Keratinocyte (primary cell): Measurements from ENCODE around the gene NTNG2. TPM values are rescaled to one million over a fixed set of nuclear protein-coding genes. Genes with fewer than 3 reads are reported as not detected.

Source experiments
- DNase-seq: peaks from one replicate; pipeline ENCODE4 v3.0.0-alpha.2; 2011; ENCODE audit warnings: low read depth, missing footprints, low spot score
- FAIRE-seq: peaks from 2 replicates; lab custom pipeline; 2011; peaks lifted over from hg19 to GRCh38; lab: Jason Lieb, UNC
- H2AFZ ChIP-seq: 2 replicates; pipeline ENCODE4 v1.6.0; 2012; ENCODE audit warnings: low read length, control low read depth, inconsistent platforms; ENCODE audit not compliant: control insufficient read depth
- H3K27ac ChIP-seq: 2 replicates; pipeline ENCODE4 v1.5.1; 2011; ENCODE audit warnings: low read length; ENCODE audit not compliant: control insufficient read depth, insufficient read depth
- H3K27me3 ChIP-seq: 3 replicates; pipeline ENCODE4 v1.6.0; 2011; ENCODE audit warnings: low read length; ENCODE audit not compliant: control insufficient read depth, insufficient read depth; ENCODE audit errors: extremely low read depth
- H3K36me3 ChIP-seq, 2 experiments: 2 replicates in 1 of 2; 3 replicates in 1 of 2; pipeline ENCODE4 v1.5.1; 2011; ENCODE audit warnings: low read length in 2 of 2, mild to moderate bottlenecking in 1 of 2; ENCODE audit not compliant: control insufficient read depth in 2 of 2, insufficient read depth in 2 of 2; ENCODE audit errors: extremely low read depth in 1 of 2
- H3K4me1 ChIP-seq: 3 replicates; pipeline ENCODE4 v1.5.1; 2011; ENCODE audit warnings: low read length; ENCODE audit not compliant: control insufficient read depth, insufficient read depth; ENCODE audit errors: extremely low read depth
- H3K4me2 ChIP-seq: 3 replicates; pipeline ENCODE4 v1.6.0; 2011; ENCODE audit warnings: low read depth, low read length; ENCODE audit not compliant: control insufficient read depth, insufficient read depth; ENCODE audit errors: extremely low read depth
- H3K4me3 ChIP-seq, 3 experiments: fragments of 200-600 bp in 1 of 3; sonication (generic) in 1 of 3; 2 replicates in 2 of 3; 3 replicates in 1 of 3; pipeline ENCODE4 v1.5.1; 2011 to 2016; ENCODE audit warnings: low read length in 3 of 3, mild to moderate bottlenecking in 3 of 3, control low read depth in 2 of 3, inconsistent platforms in 1 of 3, low read depth in 1 of 3, mixed read lengths in 1 of 3, mixed run types in 1 of 3, moderate library complexity in 1 of 3; ENCODE audit not compliant: control insufficient read depth in 2 of 3, insufficient read depth in 2 of 3; ENCODE audit errors: extremely low read depth in 1 of 3
- H3K79me2 ChIP-seq: 2 replicates; pipeline ENCODE4 v1.6.0; 2012; ENCODE audit warnings: low read length; ENCODE audit not compliant: control insufficient read depth, insufficient read depth
- H3K9ac ChIP-seq: 3 replicates; pipeline ENCODE4 v1.6.0; 2011; ENCODE audit warnings: low read length; ENCODE audit not compliant: control insufficient read depth, insufficient read depth; ENCODE audit errors: extremely low read depth
- H3K9me1 ChIP-seq: 3 replicates; pipeline ENCODE4 v1.6.0; 2011; ENCODE audit warnings: low read length; ENCODE audit not compliant: control insufficient read depth, insufficient read depth; ENCODE audit errors: extremely low read depth
- H3K9me3 ChIP-seq: 2 replicates; pipeline ENCODE4 v1.5.1; 2012; ENCODE audit warnings: low read depth, low read length; ENCODE audit not compliant: control insufficient read depth
- H4K20me1 ChIP-seq: 3 replicates; pipeline ENCODE4 v1.6.0; 2011; ENCODE audit warnings: low read length; ENCODE audit not compliant: control insufficient read depth, insufficient read depth; ENCODE audit errors: extremely low read depth
- EZH2 ChIP-seq: IDR thresholded peaks from one replicate; pipeline ENCODE4 v1.6.1; 2012; ENCODE audit warnings: inconsistent platforms, mild to moderate bottlenecking, low read length, moderate library complexity
- dilution Hi-C: fragments of 300-500 bp; cut with MboI; formaldehyde crosslinking; loops from one replicate; pipeline ENCODE4 v1.7.0; 2020; ENCODE audit warnings: low sequenced_read_pairs; ENCODE audit not compliant: extremely low pct_ligation_motif_present
- polyA plus RNA-seq, 5 experiments: library from polyadenylated mRNA; depleted of rRNA in 3 of 5; stranded (reverse) in 3 of 5; stranded (forward) in 1 of 5; unstranded in 1 of 5; fragments of >200 nt; gene quantifications; 1 replicate in 1 of 5; 2 replicates in 3 of 5; 3 replicates in 1 of 5; pipeline versions ENCODE4 v1.2.1 to v1.2.3, GENCODE V29; 2011 to 2012; ENCODE audit warnings: missing spikeins in 2 of 5, low read depth in 1 of 5, low replicate concordance in 1 of 5
- TF ChIP-seq, protein P1 (sequence below), 3 experiments: IDR thresholded peaks in 1 of 3; conservative IDR thresholded peaks in 1 of 3; optimal IDR thresholded peaks in 1 of 3; 2 replicates in 2 of 3; 3 replicates in 1 of 3; pipeline versions ENCODE3 to v1.5.1; 2011; ENCODE audit warnings: low read length in 3 of 3, mild to moderate bottlenecking in 3 of 3, moderate library complexity in 2 of 3, control low read depth in 1 of 3, inconsistent platforms in 1 of 3; ENCODE audit not compliant: insufficient read depth in 2 of 3; ENCODE audit errors: extremely low read depth in 1 of 3

Gene NTNG2
- polyA plus RNA-seq, 1 donor (not counting 4 experiments of a cell fraction or from before 2014, with no cell fraction given): 0.05 TPM

DNA sequence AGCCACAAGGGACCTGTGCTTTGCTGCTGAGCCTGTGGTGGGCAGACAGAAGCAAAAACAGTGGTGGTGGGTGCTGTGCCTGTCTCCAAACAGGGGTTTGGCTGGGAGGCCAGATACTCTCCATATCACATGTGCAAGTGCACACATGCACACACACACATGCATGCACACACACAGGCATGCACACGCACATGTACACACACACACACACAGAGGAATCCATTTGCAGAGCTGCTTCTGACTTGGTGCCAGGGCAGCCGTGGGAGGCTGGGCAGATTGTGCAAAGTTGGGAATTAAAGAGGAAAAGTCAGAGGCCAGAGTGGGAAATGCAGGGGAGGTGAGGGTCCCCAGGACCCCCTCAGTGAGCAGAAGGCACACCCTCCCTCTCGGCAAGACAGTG lies 71.3 kb downstream of the NTNG2 start:
- no peaks in the 10 kb centered on the region for H3K36me3 ChIP-seq
- H3K9ac ChIP-seq: no peak overlapping the region
- H3K9me1 ChIP-seq: no peaks in the 10 kb centered on the region
- FAIRE-seq (no peak), DNase-seq (no peak)
- H2AFZ ChIP-seq: no peak overlapping the region
- H3K4me3 ChIP-seq: no peak overlapping the region
- H3K4me1 ChIP-seq: no peaks in the 10 kb centered on the region
- no peaks in the 10 kb centered on the region for H3K79me2 ChIP-seq
- no peaks in the 10 kb centered on the region for H3K9me3 ChIP-seq
- H4K20me1 ChIP-seq: no peaks in the 10 kb centered on the region
- peaks cover 36% of the 10 kb centered on the region for H3K27me3 ChIP-seq
- H3K27ac ChIP-seq: no peak overlapping the region
- no peak overlapping the region for H3K4me2 ChIP-seq
- dilution Hi-C loops: no loop called here
- TF ChIP-seq EZH2: no peak
- TF ChIP-seq, protein P1, sequence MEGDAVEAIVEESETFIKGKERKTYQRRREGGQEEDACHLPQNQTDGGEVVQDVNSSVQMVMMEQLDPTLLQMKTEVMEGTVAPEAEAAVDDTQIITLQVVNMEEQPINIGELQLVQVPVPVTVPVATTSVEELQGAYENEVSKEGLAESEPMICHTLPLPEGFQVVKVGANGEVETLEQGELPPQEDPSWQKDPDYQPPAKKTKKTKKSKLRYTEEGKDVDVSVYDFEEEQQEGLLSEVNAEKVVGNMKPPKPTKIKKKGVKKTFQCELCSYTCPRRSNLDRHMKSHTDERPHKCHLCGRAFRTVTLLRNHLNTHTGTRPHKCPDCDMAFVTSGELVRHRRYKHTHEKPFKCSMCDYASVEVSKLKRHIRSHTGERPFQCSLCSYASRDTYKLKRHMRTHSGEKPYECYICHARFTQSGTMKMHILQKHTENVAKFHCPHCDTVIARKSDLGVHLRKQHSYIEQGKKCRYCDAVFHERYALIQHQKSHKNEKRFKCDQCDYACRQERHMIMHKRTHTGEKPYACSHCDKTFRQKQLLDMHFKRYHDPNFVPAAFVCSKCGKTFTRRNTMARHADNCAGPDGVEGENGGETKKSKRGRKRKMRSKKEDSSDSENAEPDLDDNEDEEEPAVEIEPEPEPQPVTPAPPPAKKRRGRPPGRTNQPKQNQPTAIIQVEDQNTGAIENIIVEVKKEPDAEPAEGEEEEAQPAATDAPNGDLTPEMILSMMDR (optimal IDR thresholded peaks at IDR 0.05 in 1 of 3, IDR thresholded peaks at IDR 0.05 in 1 of 3, conservative IDR thresholded peaks at IDR 0.05 in 1 of 3; ENCODE audit: extremely low read depth in 1 of 3, insufficient read depth in 2 of 3, low read length in 3 of 3): no peak

DNA sequence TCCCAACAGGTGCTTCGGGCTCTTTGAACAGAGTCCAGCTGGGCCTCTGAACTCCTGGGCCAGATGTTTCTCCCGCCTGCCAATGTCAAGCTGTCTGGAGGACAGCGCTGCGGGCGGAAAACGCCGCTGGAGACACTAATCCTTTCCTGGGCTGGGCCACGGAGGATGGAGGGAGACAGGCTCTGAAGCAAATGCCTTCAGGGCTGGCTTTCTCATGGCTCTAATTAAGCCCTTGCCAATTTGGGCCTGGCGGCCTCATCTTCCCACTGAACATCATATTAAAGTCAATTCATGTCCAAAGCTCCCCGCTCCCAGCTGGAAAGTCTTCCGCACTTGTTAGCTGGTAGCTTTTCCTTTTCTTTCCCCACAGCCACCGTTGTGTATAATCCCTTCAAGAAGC lies 72.7 kb downstream of the NTNG2 start:
- peaks cover 42% of the 10 kb centered on the region for H3K27me3 ChIP-seq
- dilution Hi-C loops: no loop called here

More for the DNA sequence above, 72.7 kb downstream of the NTNG2 start:
- Histone ChIP-seq H4K20me1 (peaks cover 4% of the 10 kb centered on the region), H3K79me2 (no peaks in the 10 kb centered on the region), H3K4me1 (no peaks in the 10 kb centered on the region), H3K4me3 (no peak overlapping the region), H3K36me3 (no peaks in the 10 kb centered on the region), H3K9ac (no peak overlapping the region), H3K9me1 (no peaks in the 10 kb centered on the region), H2AFZ (no peak overlapping the region), H3K9me3 (no peaks in the 10 kb centered on the region), H3K4me2 (no peak overlapping the region), H3K27ac (no peak overlapping the region)
- FAIRE-seq (no peak), DNase-seq (no peak)
- TF ChIP-seq, protein P1 (optimal IDR thresholded peaks at IDR 0.05 in 1 of 3, IDR thresholded peaks at IDR 0.05 in 1 of 3, conservative IDR thresholded peaks at IDR 0.05 in 1 of 3; ENCODE audit: extremely low read depth in 1 of 3, insufficient read depth in 2 of 3, low read length in 3 of 3): no peak
- no peak for TF ChIP-seq EZH2
